Fibroblast of lung (primary cell): Measurements from ENCODE around the gene FAXC. TPM values are rescaled to one million over a fixed set of nuclear protein-coding genes. Genes with fewer than 3 reads are reported as not detected.
"Not testable (repeated sequence)": the region's sequence is repeated elsewhere in the genome, so short reads cannot be mapped to it uniquely, and the experiment has no call there.

Source experiments
- DNase-seq, 2 donors: peaks; one replicate each; pipeline versions ENCODE4 v3.0.0 to v3.0.0-alpha.2; 2010; ENCODE audit warnings: low read depth in 2 of 2
- H2AFZ ChIP-seq: 2 replicates; pipeline ENCODE4 v1.5.1; 2012; ENCODE audit warnings: low read length, control low read depth, inconsistent platforms
- H3K27ac ChIP-seq: 2 replicates; pipeline ENCODE4 v1.5.1; 2011; ENCODE audit warnings: low read length, control low read depth; ENCODE audit not compliant: insufficient read depth
- H3K27me3 ChIP-seq: 2 replicates; pipeline ENCODE4 v1.5.1; 2011; ENCODE audit warnings: mild to moderate bottlenecking, low read length; ENCODE audit not compliant: control insufficient read depth, insufficient read depth
- H3K36me3 ChIP-seq: 2 replicates; pipeline ENCODE4 v1.5.1; 2011; ENCODE audit warnings: low read length; ENCODE audit not compliant: control insufficient read depth, insufficient read depth
- H3K4me1 ChIP-seq: 2 replicates; pipeline ENCODE4 v1.5.1; 2011; ENCODE audit warnings: low read length; ENCODE audit not compliant: control insufficient read depth, insufficient read depth; ENCODE audit errors: extremely low read depth
- H3K4me2 ChIP-seq: 2 replicates; pipeline ENCODE4 v1.5.1; 2011; ENCODE audit warnings: low read length, control low read depth; ENCODE audit not compliant: insufficient read depth; ENCODE audit errors: extremely low read depth
- H3K4me3 ChIP-seq, 4 experiments: fragments of 200-600 bp in 1 of 4; sonication (generic) in 1 of 4; replicated peaks in 1 of 4; 2 replicates each; pipeline ENCODE4 v1.5.1; 2011 to 2016; ENCODE audit warnings: low read length in 4 of 4, low read depth in 3 of 4, mild to moderate bottlenecking in 3 of 4, control low read depth in 2 of 4, inconsistent platforms in 1 of 4, mixed read lengths in 1 of 4; ENCODE audit not compliant: insufficient read depth in 1 of 4; ENCODE audit errors: control extremely low read depth in 1 of 4
- H3K79me2 ChIP-seq: 2 replicates; pipeline ENCODE4 v1.5.1; 2012; ENCODE audit warnings: mild to moderate bottlenecking, low read length, inconsistent platforms; ENCODE audit not compliant: control insufficient read depth, insufficient read depth
- H3K9ac ChIP-seq: 2 replicates; pipeline ENCODE4 v1.5.1; 2011; ENCODE audit warnings: mild to moderate bottlenecking, low read length, control low read depth; ENCODE audit not compliant: insufficient read depth
- H3K9me3 ChIP-seq: 2 replicates; pipeline ENCODE4 v1.5.1; 2012; ENCODE audit warnings: low read depth, low read length; ENCODE audit not compliant: control insufficient read depth, insufficient read depth
- H4K20me1 ChIP-seq: 2 replicates; pipeline ENCODE4 v1.5.1; 2011; ENCODE audit warnings: low read length; ENCODE audit not compliant: control insufficient read depth, insufficient read depth; ENCODE audit errors: extremely low read depth
- EZH2 ChIP-seq: IDR thresholded peaks from 2 replicates; pipeline ENCODE4 v1.5.1; 2012; ENCODE audit warnings: low read length, control low read depth, mild to moderate bottlenecking; ENCODE audit errors: missing control alignments
- polyA plus RNA-seq, 2 donors: library from polyadenylated mRNA; depleted of rRNA in 1 of 2; stranded (reverse) in 1 of 2; unstranded in 1 of 2; fragments of >200 nt; gene quantifications; 2 replicates each; pipeline ENCODE4 v1.2.1, GENCODE V29; 2011 to 2012; ENCODE audit warnings: missing spikeins in 1 of 2
- total RNA-seq: library from RNA; depleted of rRNA; stranded (reverse); fragments of >200 nt; gene quantifications from 2 replicates; pipeline ENCODE4 v1.2.1, GENCODE V29; 2014
- TF ChIP-seq, protein P1 (sequence below), 2 donors: IDR thresholded peaks in 1 of 2; conservative IDR thresholded peaks in 1 of 2; 1 replicate in 1 of 2; 2 replicates in 1 of 2; pipeline ENCODE4 v1.5.1; 2011 to 2012; ENCODE audit warnings: low read length in 2 of 2, control low read depth in 1 of 2, inconsistent platforms in 1 of 2, low read depth in 1 of 2, mild to moderate bottlenecking in 1 of 2

Gene FAXC
- total and polyA plus RNA-seq, 2 donors (not counting 1 experiment from before 2014, with no cell fraction given), result 0.17 to 2.7 TPM

- Histone ChIP-seq H3K9ac (no peak overlapping the region), H3K4me3 (no peak overlapping the region), H2AFZ (no peak overlapping the region), H4K20me1 (no peaks in the 10 kb centered on the region), H3K79me2 (no peaks in the 10 kb centered on the region), H3K27me3 (no peaks in the 10 kb centered on the region), H3K27ac (no peak overlapping the region), H3K4me1 (no peaks in the 10 kb centered on the region), H3K36me3 (no peaks in the 10 kb centered on the region), H3K4me2 (no peak overlapping the region), H3K9me3 (no peaks in the 10 kb centered on the region)
- DNase-seq, result no peak
- TF ChIP-seq, protein P1, sequence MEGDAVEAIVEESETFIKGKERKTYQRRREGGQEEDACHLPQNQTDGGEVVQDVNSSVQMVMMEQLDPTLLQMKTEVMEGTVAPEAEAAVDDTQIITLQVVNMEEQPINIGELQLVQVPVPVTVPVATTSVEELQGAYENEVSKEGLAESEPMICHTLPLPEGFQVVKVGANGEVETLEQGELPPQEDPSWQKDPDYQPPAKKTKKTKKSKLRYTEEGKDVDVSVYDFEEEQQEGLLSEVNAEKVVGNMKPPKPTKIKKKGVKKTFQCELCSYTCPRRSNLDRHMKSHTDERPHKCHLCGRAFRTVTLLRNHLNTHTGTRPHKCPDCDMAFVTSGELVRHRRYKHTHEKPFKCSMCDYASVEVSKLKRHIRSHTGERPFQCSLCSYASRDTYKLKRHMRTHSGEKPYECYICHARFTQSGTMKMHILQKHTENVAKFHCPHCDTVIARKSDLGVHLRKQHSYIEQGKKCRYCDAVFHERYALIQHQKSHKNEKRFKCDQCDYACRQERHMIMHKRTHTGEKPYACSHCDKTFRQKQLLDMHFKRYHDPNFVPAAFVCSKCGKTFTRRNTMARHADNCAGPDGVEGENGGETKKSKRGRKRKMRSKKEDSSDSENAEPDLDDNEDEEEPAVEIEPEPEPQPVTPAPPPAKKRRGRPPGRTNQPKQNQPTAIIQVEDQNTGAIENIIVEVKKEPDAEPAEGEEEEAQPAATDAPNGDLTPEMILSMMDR (conservative IDR thresholded peaks at IDR 0.05 in 1 of 2, IDR thresholded peaks at IDR 0.05 in 1 of 2; ENCODE audit: low read depth in 1 of 2, low read length in 2 of 2), result no peak
- TF ChIP-seq EZH2, result no peak
These were observed 7.5 kb downstream of the FAXC start for GRCh38 chr6:99341862-99342455.

DNA sequence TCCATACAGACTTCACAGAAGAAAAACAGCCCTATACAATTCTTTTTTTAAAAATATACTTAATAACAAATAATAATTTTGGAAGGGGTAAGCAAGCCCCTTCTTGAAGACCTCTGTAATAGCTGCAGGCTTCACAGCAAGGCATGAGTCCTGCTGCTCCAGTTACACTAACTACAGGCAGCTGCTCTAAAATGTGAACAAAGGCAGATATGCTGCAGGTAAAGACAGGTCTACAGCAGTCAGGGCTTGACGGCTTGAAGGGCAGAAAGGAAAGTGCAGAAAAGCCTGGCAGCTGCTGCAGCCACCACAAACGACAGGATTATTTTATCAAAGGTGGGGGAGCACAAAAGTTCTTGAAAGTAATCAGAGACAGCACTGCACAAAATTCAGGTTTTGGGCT, 11.3 kb downstream of the FAXC start:
- Histone ChIP-seq H2AFZ (no peak overlapping the region), H3K9ac (no peak overlapping the region), H3K4me1 (no peaks in the 10 kb centered on the region), H3K9me3 (no peaks in the 10 kb centered on the region), H3K4me2 (no peak overlapping the region), H3K36me3 (no peaks in the 10 kb centered on the region), H3K27ac (no peak overlapping the region), H3K4me3 (no peak overlapping the region), H3K79me2 (no peaks in the 10 kb centered on the region), H4K20me1 (no peaks in the 10 kb centered on the region), H3K27me3 (no peaks in the 10 kb centered on the region)
- TF ChIP-seq, protein P1 (conservative IDR thresholded peaks at IDR 0.05 in 1 of 2, IDR thresholded peaks at IDR 0.05 in 1 of 2; ENCODE audit: low read depth in 1 of 2, low read length in 2 of 2), result no peak
- TF ChIP-seq EZH2, result no peak
- DNase-seq, result no peak

- H3K4me2 ChIP-seq, H3K9ac ChIP-seq, H3K9me3 ChIP-seq, H2AFZ ChIP-seq, H3K27me3 ChIP-seq, H3K79me2 ChIP-seq, H3K4me1 ChIP-seq, DNase-seq, H3K27ac ChIP-seq, H4K20me1 ChIP-seq, H3K36me3 ChIP-seq, H3K4me3 ChIP-seq: not testable (repeated sequence)
These were observed 14.2 kb downstream of the FAXC start for GRCh38 chr6:99335298-99335697.
